Putamen (tissue), 1 donor: ENCODE data around the gene IL36B.
"Not testable (repeated sequence)": the region's sequence is repeated elsewhere in the genome, so short reads cannot be mapped to it uniquely, and the experiment has no call there.

ENCODE experiments used
- DNase-seq: peaks from one replicate; pipeline ENCODE4 v3.0.0-alpha.2; 2016; ENCODE audit warnings: low spot score

IL36B gene

GRCh38 chr2:113052396-113052917 is at the start of gene IL36B:
Gene IL36B, minus strand, starts transcription at chr2:113052867.
- DNase-seq = no peak

DNA sequence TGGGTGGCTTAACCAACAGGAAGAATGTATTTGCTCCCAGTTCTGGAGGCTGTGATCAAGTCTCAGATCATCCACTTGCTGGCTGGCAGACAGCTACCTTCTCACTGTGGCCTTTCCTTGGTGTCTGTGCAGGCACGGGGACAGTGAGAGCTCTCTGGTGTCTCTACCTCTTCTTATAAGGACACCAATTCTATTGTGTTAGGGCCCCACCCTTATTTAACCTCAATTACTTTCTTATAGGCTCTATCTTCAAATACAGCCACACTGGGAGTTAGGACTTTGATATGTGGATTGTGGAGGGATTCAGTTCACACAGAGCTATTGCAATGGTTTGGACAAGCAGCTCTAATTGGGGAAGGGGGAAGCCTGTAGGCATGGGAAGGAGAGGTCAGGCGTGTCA is 49.5 kb upstream of the IL36B start:
- DNase-seq = no peak

DNA sequence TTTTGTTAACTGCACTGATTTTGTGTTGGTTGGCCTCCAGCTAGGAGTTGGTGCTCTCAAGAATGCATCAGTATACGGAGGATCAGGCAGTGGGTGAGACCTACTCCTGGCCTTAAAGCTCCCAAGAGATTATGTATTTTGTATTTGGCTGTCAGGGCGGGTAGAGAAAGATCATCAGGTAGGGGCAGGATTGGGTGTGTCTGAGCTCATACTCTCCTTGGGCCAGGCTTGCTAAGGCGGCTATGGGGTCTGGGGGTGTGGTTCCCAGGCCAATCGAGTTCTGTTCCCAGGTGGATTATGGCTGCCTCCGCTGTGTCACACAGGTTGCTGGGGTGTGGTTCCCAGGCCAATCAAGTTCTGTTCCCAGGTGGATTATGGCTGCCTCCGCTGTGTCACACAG is 45.9 kb upstream of the IL36B start:
- DNase-seq = no peak

DNA sequence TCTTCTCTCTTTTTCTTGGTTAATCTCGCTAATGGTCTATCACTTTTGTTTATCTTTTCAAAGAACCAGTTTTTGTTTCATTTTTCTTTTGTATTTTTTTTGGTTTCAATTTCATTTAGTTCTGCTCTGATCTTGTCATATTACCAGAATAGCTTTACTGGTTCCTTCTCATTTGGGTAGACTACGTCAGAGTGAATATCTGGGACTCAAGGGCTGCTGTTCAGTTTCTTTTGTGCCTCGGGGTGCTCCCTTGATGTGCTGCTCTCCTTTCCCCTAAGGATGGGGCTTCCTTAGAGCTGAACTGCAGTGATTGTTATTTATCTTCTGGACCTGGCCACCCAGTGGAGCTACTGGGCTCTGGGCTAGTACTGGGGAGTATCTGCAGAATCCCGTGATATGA is 45.4 kb upstream of the IL36B start:
- DNase-seq = no peak

DNA sequence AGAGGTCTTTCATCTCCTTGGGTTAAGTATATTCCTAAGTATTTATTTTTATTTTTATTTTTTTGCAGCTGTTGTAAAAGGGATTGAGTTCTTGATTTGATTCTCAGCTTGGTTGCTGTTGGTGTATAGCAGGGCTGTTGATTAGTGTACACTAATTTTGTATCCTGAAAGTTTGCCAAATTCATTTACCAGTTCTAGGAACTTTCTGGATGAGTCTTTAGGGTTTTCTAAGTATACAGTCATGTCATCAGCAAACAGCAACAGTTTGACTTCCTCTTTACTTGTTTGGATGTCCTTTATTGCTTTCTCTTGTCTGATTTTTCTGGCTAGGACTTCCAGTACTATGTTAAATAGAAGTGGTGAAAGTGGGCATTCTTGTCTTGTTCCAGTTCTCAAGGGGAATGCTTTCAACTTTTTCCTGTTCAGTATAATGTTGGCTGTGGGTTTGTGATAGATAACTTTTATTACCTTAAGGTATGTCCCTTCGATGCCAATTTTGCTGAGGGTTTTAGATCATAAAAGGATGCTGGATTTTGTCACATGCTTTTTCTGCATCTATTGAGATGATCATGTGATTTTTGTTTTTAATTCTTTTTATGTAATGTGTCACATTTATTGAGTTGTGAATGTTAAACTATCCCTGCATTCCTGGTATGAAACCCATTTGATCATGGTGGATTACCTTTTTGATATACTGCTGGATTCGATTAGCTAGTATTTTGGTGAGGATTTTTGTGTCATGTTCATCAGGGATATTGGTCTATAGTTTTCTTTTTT is 44.4 kb upstream of the IL36B start:
- not testable (repeated sequence) for DNase-seq

DNA sequence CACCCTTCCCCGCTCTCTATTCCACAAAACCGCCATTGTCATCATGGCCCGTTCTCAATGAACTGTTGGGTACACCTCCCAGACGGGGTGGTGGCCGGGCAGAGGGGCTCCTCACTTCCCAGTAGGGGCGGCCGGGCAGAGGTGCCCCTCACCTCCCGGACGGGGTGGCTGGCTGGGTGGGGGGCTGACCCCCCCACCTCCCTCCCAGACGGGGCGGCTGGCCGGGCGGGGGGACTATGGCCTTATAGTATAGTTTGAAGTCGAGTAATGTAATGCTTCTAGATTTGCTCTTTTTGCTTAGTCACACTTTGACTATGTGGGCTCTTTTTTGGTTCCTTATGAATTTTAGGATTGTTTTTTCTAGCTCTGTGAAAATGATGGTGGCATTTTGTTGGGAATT is 43.6 kb upstream of the IL36B start:
- DNase-seq = not testable (repeated sequence)

- no peak for DNase-seq
These were observed 40.9 kb upstream of the IL36B start for GRCh38 chr2:113093613-113093977.

DNA sequence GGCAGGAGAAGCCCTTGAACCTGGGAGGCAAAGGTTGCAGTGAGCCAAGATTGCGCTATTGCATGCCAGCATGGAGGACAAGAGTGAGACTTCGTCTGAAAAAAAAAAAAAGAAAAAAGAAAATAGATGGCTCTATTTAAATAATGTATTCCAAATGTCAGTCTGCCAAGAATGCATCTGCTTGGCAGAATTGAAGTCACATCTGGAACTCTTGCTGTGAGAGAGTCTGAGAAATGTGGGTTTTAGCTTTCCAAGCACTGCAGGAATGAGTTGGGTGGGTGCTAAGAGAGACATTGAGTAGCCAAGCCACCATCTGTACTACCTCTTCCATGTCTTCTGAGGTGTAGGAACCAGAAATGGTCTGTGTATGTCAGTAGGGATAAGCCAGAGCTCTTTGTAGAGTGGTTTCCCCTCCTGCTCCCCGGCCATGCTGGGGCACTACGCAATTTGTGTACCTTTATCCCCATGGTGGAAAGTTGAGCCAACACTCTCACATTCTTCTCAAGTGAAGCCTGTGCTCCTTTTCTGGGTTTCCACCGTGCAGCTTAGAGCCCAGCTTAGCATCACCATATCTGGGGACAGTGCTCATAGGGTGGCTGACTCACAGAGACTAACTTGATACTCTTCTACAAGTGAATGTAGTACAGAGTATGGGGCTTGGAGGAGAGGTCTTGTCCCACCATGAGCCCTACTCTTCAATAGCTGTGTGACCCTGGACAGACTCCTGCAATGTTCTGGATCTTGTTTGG is 40.4 kb upstream of the IL36B start:
- no peak for DNase-seq

DNA sequence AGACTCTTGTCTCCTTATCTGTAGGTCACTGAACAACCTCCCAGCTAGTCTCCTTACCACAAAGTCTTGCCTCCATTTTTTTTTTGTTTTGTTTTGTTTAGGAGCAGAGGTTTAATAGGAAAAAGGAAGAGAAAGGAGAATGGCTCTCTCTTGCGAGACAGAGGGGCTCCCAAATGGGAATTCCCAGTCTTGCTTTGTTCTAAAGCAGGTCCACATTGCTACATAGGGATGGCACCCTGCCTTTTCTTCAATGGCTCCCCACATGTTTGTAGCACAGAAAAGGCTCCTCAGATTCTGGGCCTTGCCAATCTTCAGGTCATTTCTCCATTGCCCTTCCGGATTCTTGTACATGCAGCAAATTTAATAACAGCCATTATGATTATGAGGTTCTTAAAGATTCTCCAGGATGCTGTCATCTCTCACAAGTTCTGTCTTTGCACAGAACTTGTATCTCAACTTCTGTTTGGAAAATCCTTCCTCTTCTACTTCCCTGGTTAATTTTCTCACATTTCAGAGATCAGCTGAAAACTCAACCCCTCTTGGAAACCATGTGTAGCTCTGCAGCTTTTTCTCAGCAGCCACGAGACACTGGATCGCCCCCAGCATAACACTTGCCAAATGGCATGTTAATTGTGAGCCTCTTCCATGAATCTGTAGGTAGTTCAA is 38.7 kb upstream of the IL36B start:
- DNase-seq = no peak

DNA sequence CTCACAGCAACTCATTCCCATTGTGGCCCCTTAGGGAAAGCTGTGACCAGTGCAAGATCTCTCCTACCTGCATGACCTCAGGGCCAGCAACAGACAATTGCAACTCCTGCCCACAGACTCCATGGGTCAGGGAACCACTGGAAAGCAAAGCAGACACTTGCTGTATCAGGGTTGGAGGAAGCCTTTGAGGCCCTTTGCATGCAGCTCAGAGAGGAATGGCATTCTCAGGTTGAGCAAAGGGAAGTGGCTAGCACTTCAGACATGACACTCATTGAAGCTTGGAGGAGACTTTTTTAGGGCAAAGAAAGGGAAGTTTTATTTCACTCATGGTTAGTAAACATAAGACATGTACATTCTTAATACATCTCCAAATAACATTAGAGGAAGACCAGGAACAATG is 37.2 kb upstream of the IL36B start:
- no peak for DNase-seq

GRCh38 chr2:113088213-113088992 is 35.7 kb upstream of the IL36B start:
- no peak for DNase-seq

GRCh38 chr2:113085542-113085941 is 32.9 kb upstream of the IL36B start:
- no peak for DNase-seq

DNA sequence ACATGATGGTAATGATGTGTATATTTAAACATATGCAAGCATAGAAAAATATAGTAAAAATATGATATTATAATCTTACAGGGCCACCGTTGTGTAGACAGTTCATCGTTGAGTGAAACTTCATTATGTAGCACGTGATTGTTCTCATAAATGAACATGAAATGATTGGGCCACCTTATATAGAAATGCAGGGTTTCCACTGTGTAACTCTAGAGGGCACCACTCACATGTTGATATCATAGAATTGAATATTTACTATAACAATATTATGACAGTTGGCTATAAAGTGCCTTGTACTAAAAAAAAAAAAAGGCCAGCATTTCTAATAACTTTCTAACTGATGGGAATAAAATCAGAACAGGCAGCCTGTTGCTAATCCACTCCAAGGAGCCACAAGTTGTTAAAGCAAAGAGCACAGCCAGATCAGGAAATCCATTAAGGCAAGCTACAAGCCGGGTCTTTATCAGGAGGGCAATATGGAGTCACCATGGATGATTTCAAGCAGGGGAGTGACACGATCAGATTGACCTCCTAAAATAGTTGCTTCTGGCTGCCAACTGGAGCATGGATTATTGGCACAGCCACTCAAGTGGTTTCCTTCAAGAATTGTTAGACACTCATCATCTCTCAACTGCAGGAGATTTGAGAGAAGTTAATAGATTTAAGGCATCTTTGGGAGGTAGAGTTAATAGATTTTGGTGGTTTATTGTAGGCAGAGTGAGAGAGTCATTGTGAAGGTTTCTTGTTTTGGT is 31.8 kb upstream of the IL36B start:
- DNase-seq = no peak

GRCh38 chr2:113083296-113083695 is 30.6 kb upstream of the IL36B start:
- DNase-seq = no peak

DNA sequence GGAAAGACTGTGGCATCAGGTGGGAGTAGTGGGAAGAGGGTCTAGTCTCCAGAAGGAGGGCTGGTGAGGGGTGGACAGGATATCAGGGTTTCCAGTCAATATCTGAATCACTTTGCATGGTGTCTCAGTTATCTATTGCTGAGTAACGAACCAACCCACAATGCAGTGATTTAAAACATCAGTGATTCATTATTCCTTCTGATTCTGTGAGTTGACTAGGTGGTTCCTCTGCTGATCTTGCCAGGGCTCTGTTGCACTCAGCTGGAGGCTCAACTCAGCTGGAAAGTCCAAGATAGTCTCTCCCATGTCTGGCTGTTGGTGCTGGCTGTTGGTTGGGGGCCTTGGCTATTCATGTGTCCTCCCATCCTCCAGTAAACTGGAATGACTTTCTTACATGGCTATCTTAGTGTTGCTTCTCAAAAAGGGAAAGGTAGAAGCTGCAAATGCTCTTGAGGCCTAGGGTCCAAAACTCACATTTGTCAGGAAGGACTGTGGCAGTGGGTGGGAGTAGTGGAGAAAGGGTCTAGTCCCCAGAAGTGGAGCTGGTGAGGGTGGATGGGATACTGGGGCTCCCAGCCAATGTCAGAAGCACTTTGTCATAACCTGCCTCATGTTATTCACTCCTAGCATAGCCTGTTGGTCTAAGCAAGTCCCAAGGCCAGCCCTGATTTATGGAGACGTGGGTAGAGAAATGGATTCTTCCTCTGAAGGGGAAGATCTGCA is 29.0 kb upstream of the IL36B start:
- no peak for DNase-seq

GRCh38 chr2:113080134-113080533 is 27.5 kb upstream of the IL36B start:
- DNase-seq = no peak

DNA sequence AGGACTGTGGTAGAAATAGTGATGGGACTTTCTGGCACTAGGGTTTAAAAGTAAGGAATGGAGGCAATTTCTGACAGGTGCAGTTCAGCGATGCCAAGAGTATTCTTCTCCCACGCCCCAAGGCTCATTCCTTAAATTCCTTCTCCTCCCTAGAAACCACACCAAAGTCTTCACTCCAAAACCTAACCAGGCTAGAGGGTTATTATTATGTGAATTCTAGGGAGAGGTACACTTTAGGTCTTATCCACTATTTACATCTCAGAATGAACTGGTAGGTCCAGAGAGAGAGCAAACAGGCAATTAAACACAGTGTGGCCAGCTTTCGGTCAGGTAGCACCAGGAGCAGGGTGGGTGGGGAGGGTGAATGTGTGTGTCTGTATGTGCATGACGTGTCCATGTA is 26.5 kb upstream of the IL36B start:
- no peak for DNase-seq

DNA sequence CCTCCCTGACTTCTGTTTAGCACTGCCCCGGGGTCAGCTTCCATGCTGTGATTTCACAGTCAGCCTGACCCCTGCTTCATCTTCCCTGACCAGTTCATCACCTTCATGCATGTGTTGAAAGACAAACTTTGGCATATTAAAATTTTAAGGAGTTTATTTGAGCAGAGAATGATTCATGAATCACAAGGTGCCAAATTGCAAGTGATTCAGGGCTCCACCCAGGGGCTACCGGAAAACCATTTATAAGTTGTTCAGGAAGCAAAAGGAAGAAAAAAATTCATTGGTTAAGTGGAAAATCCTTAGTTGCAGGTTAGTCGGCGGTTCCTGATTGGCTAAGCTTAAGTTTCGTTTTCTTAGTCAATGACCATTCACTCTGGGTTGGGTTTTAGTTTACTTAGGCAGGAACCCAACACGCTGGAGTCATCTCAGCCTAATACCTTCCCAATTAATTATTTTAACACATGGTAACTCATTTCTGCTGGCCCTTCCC is 25.7 kb upstream of the IL36B start:
- DNase-seq = no peak

GRCh38 chr2:113077921-113078320 is 25.3 kb upstream of the IL36B start:
- no peak for DNase-seq

DNA sequence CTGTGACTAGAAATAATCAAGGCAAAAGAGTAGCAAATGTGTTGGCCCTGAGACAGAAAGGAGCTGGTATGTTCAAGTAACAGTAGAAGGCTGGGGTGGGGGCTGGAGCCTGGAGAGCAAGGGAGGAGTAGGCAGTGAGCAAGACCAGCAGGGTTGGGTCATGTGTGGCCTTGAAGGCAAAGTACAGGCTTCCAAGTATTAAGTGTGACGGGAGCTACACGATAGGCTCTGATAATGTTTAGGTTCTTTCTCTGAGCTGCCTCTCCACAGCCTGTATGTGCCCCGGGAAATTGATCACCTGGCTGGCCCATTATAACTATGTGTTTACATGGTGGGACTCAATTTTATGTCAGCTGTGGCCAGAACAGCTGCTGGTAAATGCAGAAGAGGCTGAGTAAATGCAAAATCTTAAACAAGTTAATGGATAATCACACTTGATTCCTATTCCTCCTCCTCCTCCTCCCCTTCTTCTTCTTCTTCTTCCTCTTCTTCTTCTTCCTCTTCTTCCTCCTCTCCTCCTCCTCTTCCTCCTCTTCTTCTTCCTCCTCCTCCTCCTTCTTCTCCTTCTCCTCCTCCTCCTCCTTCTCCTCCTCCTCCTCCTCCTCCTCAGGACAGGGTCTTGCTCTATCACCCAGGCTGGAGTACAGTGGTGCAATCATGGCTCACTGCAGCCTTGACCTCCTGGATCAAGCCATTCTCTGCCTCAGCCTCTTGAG is 24.4 kb upstream of the IL36B start:
- DNase-seq = no peak
